IPS DF 19.7 (cell line): ENCODE measurements around the gene SLC15A3.

Experiments used
- DNase-seq: peaks from one replicate; pipeline ENCODE4 v3.0.0-alpha.2; 2013; ENCODE audit warnings: low read depth, low spot score

The SLC15A3 gene

GRCh38 chr11:60946601-60947264, 5.2 kb downstream of the SLC15A3 start:
- DNase-seq, result no peak

DNA sequence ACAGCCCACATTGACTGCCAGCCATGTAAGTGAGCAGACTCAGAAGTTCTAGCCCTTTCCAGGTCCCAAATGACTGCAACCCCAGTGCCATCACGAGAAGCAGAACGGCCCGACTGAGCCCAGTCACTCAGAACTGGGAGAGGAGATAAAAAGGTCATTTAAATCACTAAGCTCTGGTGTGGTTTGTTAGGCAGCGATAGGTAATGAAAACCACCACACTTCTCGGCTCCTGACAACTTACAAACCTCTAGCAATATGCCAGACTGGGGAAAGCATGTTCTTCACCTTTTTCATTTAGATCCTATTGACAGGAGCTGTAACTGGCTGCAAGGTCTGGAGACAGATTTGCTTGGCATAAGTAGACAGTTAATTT, 6.7 kb downstream of the SLC15A3 start:
- no peak for DNase-seq

DNA sequence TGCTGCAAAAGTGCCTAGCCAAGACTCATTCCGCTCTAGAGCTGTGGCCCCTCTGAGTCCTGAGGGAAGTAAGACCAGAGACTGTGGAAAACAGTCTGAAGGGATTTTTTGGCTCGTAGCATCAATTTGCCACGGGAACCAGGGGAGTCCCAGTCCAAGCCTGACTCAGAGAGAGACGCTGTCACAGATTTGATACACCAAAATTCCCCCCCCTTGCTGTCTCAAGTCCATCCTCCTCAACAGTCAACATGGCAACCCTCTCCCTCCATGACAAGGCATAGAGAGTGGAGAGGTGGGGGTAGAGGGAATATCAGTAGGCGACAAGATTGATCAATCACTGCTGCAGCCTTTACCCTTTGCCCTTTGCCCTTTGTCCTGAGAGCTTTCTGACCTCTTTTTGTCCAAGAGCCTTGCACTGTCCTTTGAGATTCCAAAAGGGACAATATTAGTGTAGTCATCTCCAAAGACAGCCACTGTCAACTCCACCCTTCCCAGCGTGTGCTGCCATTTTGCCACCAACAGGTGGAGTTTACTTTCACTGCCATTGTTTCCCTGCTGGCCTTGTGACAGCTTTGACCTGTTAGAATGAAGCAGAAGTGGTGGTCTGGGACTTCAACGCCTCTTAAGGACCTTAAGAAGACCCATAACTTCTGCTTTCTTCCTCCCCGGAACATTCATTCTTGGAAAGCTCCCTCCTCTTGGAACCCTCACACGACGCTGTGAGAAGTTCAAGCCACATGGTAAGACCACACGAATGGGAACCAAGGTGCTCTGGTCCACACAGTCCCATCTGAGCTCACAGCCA, 7.3 kb downstream of the SLC15A3 start:
- DNase-seq, result no peak

DNA sequence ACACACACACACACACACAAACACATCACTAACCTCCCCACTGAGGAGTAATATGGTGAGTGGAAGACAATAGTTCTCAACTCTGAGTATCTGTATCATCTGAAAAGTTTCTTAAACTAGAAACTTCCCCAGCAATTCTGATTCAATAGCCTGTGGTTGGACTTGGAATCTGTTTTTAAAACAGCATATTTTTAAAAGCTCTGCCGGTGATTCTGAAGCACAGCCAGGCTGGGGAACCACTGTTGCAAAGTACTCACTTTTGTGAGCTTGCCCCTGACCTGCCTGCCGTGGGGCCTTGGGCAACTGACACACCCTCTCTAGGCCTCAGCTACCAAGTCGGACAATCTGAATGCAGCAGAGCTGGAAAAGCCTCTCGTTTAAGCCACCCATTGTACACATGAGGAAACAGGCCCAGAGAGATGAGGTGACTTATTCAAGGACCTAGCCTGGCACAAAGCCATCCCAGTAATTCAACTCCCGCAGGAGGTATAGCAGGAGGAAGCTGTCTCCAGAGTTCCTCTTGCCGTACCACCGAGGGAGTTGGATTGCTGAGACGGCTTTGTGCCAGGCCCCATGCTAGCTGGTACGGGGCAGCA, 8.9 kb downstream of the SLC15A3 start:
- no peak for DNase-seq

GRCh38 chr11:60942219-60942618, 9.8 kb downstream of the SLC15A3 start:
- no peak for DNase-seq

GRCh38 chr11:60941371-60942119, 10.4 kb downstream of the SLC15A3 start:
- DNase-seq, result no peak

DNA sequence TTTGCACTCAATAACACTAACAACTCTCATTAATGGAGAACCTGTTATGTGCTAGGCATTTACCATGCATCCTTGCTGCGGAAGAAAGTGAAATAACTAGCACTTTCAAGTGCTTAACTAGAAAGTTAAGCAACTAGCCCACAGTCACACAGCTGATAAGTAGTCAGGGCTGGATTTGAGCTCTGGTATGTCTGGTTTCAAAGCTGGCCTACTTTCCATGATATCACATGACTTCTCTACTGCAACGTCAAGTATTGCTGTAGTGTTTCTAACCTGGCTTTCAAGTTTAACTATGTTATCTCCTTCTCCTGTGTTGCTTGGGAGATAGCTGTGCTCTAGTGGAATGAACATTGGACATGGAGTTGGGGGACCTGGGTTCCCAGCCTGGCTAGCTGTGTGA, 12.1 kb downstream of the SLC15A3 start:
- no peak for DNase-seq

GRCh38 chr11:60939301-60939700, 12.7 kb downstream of the SLC15A3 start:
- DNase-seq, result no peak

GRCh38 chr11:60938500-60938899, 13.5 kb downstream of the SLC15A3 start:
- no peak for DNase-seq

GRCh38 chr11:60937811-60938210, 14.2 kb downstream of the SLC15A3 start:
- DNase-seq, result no peak

- DNase-seq, result no peak
These were observed 14.8 kb downstream of the SLC15A3 start for GRCh38 chr11:60937144-60937527.

DNA sequence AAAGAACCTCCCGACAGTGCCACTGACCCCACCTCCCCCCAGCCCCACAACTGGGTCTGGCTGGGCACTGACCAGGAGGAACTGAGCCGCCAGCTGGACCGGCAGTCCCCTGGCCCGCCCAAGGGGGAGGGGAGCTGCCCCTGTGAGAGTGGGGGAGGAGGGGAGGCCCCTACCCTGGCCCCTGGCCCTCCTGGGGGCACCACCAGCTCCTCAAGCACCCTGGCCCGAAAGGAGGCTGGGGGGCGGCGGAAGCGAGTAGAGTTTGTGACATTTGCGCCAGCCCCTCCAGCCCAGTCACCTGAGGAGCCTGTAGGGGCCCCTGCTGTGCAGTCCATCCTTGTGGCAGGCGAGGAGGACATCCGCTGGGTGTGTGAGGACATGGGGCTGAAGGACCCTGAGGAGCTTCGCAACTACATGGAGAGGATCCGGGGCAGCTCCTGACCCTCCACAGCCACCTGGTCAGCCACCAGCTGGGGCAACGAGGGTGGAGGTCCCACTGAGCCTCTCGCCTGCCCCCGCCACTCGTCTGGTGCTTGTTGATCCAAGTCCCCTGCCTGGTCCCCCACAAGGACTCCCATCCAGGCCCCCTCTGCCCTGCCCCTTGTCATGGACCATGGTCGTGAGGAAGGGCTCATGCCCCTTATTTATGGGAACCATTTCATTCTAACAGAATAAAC, 15.4 kb downstream of the SLC15A3 start:
- DNase-seq, result no peak

GRCh38 chr11:60935676-60936442, 16.1 kb downstream of the SLC15A3 start:
- no peak for DNase-seq

- no peak for DNase-seq
These were observed 17.0 kb downstream of the SLC15A3 start for GRCh38 chr11:60934790-60935605.

DNA sequence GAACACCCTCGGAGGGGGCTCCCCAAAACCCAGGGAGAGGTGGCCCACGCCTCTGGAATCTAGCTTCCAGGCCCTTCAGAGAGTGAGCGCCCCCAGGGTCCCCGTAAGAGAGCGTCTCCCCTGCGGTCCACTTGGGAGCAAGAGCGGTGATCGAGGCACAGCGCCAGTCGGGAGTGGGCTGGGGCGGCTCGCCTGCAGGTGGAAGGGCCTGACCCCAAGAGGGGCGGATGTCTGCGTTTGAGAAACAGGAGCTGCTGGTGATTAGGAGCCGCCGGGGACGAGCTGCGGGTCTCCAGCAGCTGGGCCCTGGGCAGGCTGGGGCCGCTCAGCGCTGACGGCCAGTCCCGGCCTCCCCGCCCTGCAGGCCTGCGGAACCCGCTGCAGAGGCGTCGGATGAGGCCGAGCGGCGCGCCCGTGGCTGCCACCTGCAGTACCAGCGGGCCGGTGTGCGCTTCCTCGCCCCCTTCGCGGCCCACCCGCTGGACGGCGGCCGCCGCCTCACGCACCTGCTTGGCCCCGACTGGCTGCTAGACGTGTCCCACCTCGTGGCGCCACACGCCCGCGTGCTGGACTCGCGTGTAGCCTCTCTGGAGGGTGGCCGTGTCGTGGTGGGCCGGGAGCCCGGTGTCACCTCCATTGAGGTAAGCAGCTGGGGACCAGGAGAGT, 17.7 kb downstream of the SLC15A3 start:
- no peak for DNase-seq

- DNase-seq, result no peak
These were observed 18.4 kb downstream of the SLC15A3 start for GRCh38 chr11:60933416-60934123.

- no peak for DNase-seq
These were observed 19.2 kb downstream of the SLC15A3 start for GRCh38 chr11:60932605-60933356.

- DNase-seq, result no peak
These were observed 20.1 kb downstream of the SLC15A3 start for GRCh38 chr11:60931917-60932316.
